NCI-H345 (cell line): ENCODE measurements around the gene ELN.

Experiments
- DNase-seq: peaks from one replicate; lab custom pipeline; 2025; lab: John Stamatoyannopoulos, UW

ELN gene

GRCh38 chr7:74095135-74095534, 67.2 kb downstream of the ELN start:
- no peak for DNase-seq

- no peak for DNase-seq
These were observed 70.1 kb downstream of the ELN start for GRCh38 chr7:74097937-74098614.

GRCh38 chr7:74099031-74099430, 71.1 kb downstream of the ELN start:
- no peak for DNase-seq

GRCh38 chr7:74101061-74101681, 73.2 kb downstream of the ELN start:
- no peak for DNase-seq

- no peak for DNase-seq
These were observed 75.3 kb downstream of the ELN start for GRCh38 chr7:74103219-74103772.

GRCh38 chr7:74104702-74105101, 76.7 kb downstream of the ELN start:
- DNase-seq = no peak

GRCh38 chr7:74105992-74106391, 78.0 kb downstream of the ELN start:
- no peak for DNase-seq

- no peak for DNase-seq
These were observed 78.9 kb downstream of the ELN start for GRCh38 chr7:74106846-74107245.

- no peak for DNase-seq
These were observed 87.4 kb downstream of the ELN start for GRCh38 chr7:74115326-74115725.

GRCh38 chr7:74116356-74116755, 88.4 kb downstream of the ELN start:
- no peak for DNase-seq
